Panc1 (cell line): ENCODE measurements around the gene PALB2. TPM values are rescaled to one million over a fixed set of nuclear protein-coding genes. Genes with fewer than 3 reads are reported as not detected.

Source experiments
- ATAC-seq: fragments of 200-7000 bp; cut with Tn5 transposase; 2 replicates; pipeline ENCODE4 v1.9.1; 2020; ENCODE audit warnings: mild to moderate bottlenecking, moderate library complexity
- BruUV-seq: library from RNA; stranded (reverse); fragments of 400-500 nt; replicated peaks from 2 replicates; lab custom pipeline; 2021; lab: Mats Ljungman, UMichigan
- CTCF ChIA-PET: fragments of 300-600 bp; sonication (Branson Sonifier 250); formaldehyde crosslinking; loops from one replicate; lab custom pipeline; 2022; ENCODE audit warnings: antibody characterized with exemption; lab: Charles Lee
- POLR2A ChIA-PET: fragments of 300-600 bp; sonication (Branson Sonifier 250); formaldehyde crosslinking; loops from one replicate; lab custom pipeline; 2022; ENCODE audit warnings: antibody characterized with exemption; lab: Charles Lee
- DNase-seq: peaks from one replicate; pipeline ENCODE4 v3.0.0-alpha.2; 2010; ENCODE audit warnings: low read depth, low spot score
- H3K27ac ChIP-seq: 2 replicates; pipeline ENCODE4 v1.5.1; 2011; ENCODE audit warnings: mild to moderate bottlenecking, low read length, inconsistent platforms
- H3K27me3 ChIP-seq: fragments of 200-500 bp; sonication (Bioruptor generic); 2 replicates; pipeline ENCODE4 v1.6.0; 2014; ENCODE audit warnings: low read length, inconsistent platforms; ENCODE audit not compliant: control insufficient read depth, insufficient read depth
- H3K36me3 ChIP-seq: fragments of 200-500 bp; sonication (Bioruptor generic); 2 replicates; pipeline ENCODE4 v1.5.1; 2014; ENCODE audit warnings: inconsistent platforms, mild to moderate bottlenecking, low read length, moderate library complexity; ENCODE audit not compliant: control insufficient read depth, insufficient read depth
- H3K4me1 ChIP-seq: 2 replicates; pipeline ENCODE4 v1.5.1; 2011; ENCODE audit warnings: inconsistent platforms, mild to moderate bottlenecking, low read length, moderate library complexity; ENCODE audit not compliant: control insufficient read depth, insufficient read depth
- H3K4me3 ChIP-seq, 2 experiments: 2 replicates each; pipeline ENCODE4 v1.5.1; 2011 to 2012; ENCODE audit warnings: low read depth in 2 of 2, low read length in 2 of 2, mild to moderate bottlenecking in 2 of 2, inconsistent platforms in 1 of 2, moderate library complexity in 1 of 2
- H3K9me3 ChIP-seq: fragments of 200-500 bp; sonication (Bioruptor generic); 2 replicates; pipeline ENCODE4 v1.5.1; 2014; ENCODE audit warnings: low read depth, mild to moderate bottlenecking, inconsistent platforms, low read length, moderate library complexity; ENCODE audit not compliant: control insufficient read depth, insufficient read depth
- POLR2AphosphoS5 ChIP-seq: IDR thresholded peaks from 2 replicates; pipeline ENCODE4 v1.6.1; 2012; ENCODE audit warnings: mild to moderate bottlenecking, low read depth, low read length, moderate library complexity
- SIN3A ChIP-seq: IDR thresholded peaks from 2 replicates; pipeline ENCODE4 v1.6.1; 2012; ENCODE audit warnings: low read depth, mild to moderate bottlenecking, low read length, moderate library complexity, borderline replicate concordance; ENCODE audit not compliant: insufficient read depth
- TCF7L2 ChIP-seq: IDR thresholded peaks from 2 replicates; pipeline ENCODE4 v1.6.1; 2011; ENCODE audit warnings: mild to moderate bottlenecking, low read depth, low read length, inconsistent platforms
- in situ Hi-C: cut with HindIII; loops from 2 replicates; pipeline ENCODE4 v1.10.0; 2016; ENCODE audit warnings: low sequenced_read_pairs, low pct_unique_long_range_greater_than_20kb
- intact Hi-C: fragments of 100-400 bp; cut with micrococcal nuclease; formaldehyde crosslinking; loops from one replicate; pipeline ENCODE4 v1.10.0; 2022; ENCODE audit not compliant: unreplicated experiment
- total RNA-seq: library from RNA; stranded (reverse); gene quantifications from one replicate; pipeline ENCODE4 v1.2.1, GENCODE V29; 2021; ENCODE audit not compliant: unreplicated experiment
- TF ChIP-seq, protein P1 (sequence below), 2 experiments: IDR thresholded peaks; 2 replicates each; pipeline ENCODE4 v1.6.1; 2011 to 2012; ENCODE audit warnings: low read depth in 2 of 2, control low read depth in 1 of 2, low read length in 1 of 2, mild to moderate bottlenecking in 1 of 2, moderate library complexity in 1 of 2; ENCODE audit not compliant: insufficient read depth in 1 of 2
- TF ChIP-seq, protein P2 (sequence below): fragments of 450-650 bp; IDR thresholded peaks from 2 replicates; pipeline ENCODE4 v1.5.1; 2017; ENCODE audit warnings: mild to moderate bottlenecking

PALB2 gene
- total RNA-seq, 1 experiment from 2014 or later, result 21.7 TPM

DNA sequence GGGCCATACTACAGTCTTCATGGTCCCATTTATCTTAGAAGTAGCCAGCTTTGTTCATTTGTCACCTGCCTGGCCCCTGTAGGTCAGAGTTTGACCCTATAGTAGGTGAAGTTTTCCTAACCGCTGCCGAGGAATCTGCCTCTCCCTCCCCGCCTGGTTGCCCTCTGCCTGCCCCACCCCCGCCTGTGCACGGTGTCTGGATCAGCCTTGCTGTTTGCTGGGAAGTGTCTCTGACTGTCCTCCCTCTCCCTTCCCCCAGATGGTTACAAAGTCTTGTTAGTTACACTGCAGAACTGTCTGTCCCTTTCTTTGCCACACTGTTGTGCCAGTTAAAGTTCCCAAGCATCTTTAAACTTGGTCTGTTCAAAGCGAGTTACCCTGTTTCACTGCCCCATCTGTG is 77.9 kb downstream of the PALB2 start:
- H3K36me3 ChIP-seq, result peaks cover 34% of the 10 kb centered on the region

DNA sequence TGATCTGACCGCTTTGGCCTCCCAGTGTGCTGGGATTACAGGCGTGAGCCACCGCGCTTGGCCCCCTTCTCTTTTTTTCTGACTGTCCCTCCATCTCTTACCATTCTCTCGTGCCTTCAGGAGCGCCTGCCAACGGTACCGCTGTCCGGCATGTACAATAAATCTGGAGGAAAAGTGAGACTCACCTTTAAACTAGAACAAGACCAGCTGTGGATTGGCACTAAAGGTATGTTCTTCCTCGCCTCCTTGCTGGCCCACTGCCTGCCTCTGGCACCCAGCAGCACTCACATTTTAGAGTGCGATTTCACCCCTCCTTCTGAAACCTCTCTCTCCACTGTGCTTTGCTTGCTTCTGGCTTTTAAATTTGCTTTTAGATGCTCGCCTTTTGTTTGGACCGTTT is 78.6 kb downstream of the PALB2 start:
- in situ Hi-C loops (no loop called here), intact Hi-C loops (no loop called here)
- H3K9me3 ChIP-seq, result no peaks in the 10 kb centered on the region
- no peak overlapping the region for H3K27ac ChIP-seq
- H3K4me3 ChIP-seq, result no peak overlapping the region
- DNase-seq (no peak), ATAC-seq (no peak)
- BruUV-seq, result no TSS peak
- H3K4me1 ChIP-seq, result 0 out of 2 replicates have a peak, but pooled peaks cover 5% of the 10 kb centered on the region
- TF ChIP-seq TCF7L2 (no peak), POLR2AphosphoS5 (no peak), SIN3A (no peak)
- TF ChIP-seq, protein P1, sequence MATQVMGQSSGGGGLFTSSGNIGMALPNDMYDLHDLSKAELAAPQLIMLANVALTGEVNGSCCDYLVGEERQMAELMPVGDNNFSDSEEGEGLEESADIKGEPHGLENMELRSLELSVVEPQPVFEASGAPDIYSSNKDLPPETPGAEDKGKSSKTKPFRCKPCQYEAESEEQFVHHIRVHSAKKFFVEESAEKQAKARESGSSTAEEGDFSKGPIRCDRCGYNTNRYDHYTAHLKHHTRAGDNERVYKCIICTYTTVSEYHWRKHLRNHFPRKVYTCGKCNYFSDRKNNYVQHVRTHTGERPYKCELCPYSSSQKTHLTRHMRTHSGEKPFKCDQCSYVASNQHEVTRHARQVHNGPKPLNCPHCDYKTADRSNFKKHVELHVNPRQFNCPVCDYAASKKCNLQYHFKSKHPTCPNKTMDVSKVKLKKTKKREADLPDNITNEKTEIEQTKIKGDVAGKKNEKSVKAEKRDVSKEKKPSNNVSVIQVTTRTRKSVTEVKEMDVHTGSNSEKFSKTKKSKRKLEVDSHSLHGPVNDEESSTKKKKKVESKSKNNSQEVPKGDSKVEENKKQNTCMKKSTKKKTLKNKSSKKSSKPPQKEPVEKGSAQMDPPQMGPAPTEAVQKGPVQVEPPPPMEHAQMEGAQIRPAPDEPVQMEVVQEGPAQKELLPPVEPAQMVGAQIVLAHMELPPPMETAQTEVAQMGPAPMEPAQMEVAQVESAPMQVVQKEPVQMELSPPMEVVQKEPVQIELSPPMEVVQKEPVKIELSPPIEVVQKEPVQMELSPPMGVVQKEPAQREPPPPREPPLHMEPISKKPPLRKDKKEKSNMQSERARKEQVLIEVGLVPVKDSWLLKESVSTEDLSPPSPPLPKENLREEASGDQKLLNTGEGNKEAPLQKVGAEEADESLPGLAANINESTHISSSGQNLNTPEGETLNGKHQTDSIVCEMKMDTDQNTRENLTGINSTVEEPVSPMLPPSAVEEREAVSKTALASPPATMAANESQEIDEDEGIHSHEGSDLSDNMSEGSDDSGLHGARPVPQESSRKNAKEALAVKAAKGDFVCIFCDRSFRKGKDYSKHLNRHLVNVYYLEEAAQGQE (IDR thresholded peaks at IDR 0.05; ENCODE audit: insufficient read depth in 1 of 2, low read depth in 2 of 2, low read length in 1 of 2), result no peak
- TF ChIP-seq, protein P2, sequence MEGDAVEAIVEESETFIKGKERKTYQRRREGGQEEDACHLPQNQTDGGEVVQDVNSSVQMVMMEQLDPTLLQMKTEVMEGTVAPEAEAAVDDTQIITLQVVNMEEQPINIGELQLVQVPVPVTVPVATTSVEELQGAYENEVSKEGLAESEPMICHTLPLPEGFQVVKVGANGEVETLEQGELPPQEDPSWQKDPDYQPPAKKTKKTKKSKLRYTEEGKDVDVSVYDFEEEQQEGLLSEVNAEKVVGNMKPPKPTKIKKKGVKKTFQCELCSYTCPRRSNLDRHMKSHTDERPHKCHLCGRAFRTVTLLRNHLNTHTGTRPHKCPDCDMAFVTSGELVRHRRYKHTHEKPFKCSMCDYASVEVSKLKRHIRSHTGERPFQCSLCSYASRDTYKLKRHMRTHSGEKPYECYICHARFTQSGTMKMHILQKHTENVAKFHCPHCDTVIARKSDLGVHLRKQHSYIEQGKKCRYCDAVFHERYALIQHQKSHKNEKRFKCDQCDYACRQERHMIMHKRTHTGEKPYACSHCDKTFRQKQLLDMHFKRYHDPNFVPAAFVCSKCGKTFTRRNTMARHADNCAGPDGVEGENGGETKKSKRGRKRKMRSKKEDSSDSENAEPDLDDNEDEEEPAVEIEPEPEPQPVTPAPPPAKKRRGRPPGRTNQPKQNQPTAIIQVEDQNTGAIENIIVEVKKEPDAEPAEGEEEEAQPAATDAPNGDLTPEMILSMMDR, result no peak
- no peaks in the 10 kb centered on the region for H3K27me3 ChIP-seq
- CTCF ChIA-PET, result no interaction called here
- H3K36me3 ChIP-seq, result peaks cover 34% of the 10 kb centered on the region
- POLR2A ChIA-PET, result no interaction called here

More for the DNA sequence above, 77.9 kb downstream of the PALB2 start:
- no TSS peak for BruUV-seq
- H3K27me3 ChIP-seq, result no peaks in the 10 kb centered on the region
- no peak overlapping the region for H3K4me3 ChIP-seq
- ChIA-PET CTCF (no interaction called here), POLR2A (no interaction called here)
- ATAC-seq (no peak), DNase-seq (no peak)
- TF ChIP-seq POLR2AphosphoS5 (no peak), SIN3A (no peak), TCF7L2 (no peak)
- H3K9me3 ChIP-seq, result no peaks in the 10 kb centered on the region
- in situ Hi-C loops, result no loop called here
- H3K27ac ChIP-seq, result no peak overlapping the region
- intact Hi-C loops, result no loop called here
- 0 out of 2 replicates have a peak, but pooled peaks cover 5% of the 10 kb centered on the region for H3K4me1 ChIP-seq

DNA sequence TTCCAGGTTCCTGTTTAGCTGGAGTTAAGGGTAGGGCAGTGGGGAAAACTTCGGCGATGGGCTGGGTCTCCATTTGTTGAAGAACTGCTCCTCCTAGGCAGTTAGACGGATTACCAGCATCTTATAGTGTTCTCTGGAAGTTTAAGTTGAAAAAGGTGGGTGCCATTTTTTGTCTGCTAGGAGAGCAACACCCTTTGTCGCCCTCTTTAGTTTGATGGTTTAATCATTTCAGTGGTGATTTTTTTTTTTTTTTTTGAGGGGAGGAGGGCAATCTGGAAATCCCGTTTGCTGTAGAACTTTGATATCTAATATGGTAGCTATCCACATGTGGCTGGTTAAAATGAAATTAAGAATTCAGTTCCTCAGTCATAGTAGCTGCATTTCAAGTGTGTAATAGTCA is 79.5 kb downstream of the PALB2 start:
- Histone ChIP-seq H3K27me3 (no peaks in the 10 kb centered on the region), H3K36me3 (peaks cover 34% of the 10 kb centered on the region), H3K4me1 (0 out of 2 replicates have a peak, but pooled peaks cover 5% of the 10 kb centered on the region), H3K4me3 (no peak overlapping the region), H3K9me3 (no peaks in the 10 kb centered on the region), H3K27ac (no peak overlapping the region)
- in situ Hi-C loops, result no loop called here
- intact Hi-C loops, result no loop called here
- BruUV-seq, result no TSS peak
- DNase-seq (no peak), ATAC-seq (no peak)
- ChIA-PET POLR2A (interaction anchor here (0.7 kb wide), 1 partner anchor 103 kb away, joined by 5 read pairs; no protein-coding TSS in a partner anchor), CTCF (no interaction called here)
- TF ChIP-seq, protein P2, result no peak
- TF ChIP-seq SIN3A (no peak), TCF7L2 (no peak), POLR2AphosphoS5 (no peak)
- TF ChIP-seq, protein P1 (IDR thresholded peaks at IDR 0.05; ENCODE audit: insufficient read depth in 1 of 2, low read depth in 2 of 2, low read length in 1 of 2), result no peak
